PFSK-1 (cell line): ENCODE results near the gene SPX.

ENCODE experiments used
- FOXP2 ChIP-seq: optimal IDR thresholded peaks from 2 replicates; pipeline ENCODE3; 2011; ENCODE audit warnings: borderline replicate concordance, control low read depth, inconsistent platforms; ENCODE audit not compliant: insufficient read depth; ENCODE audit errors: extremely low read length, extremely low read depth
- POLR2AphosphoS5 ChIP-seq: IDR thresholded peaks from 2 replicates; pipeline ENCODE4 v1.6.1; 2012; ENCODE audit warnings: low read depth, mild to moderate bottlenecking, control low read depth, low read length, moderate library complexity
- SIN3A ChIP-seq: IDR thresholded peaks from 2 replicates; pipeline ENCODE4 v1.6.1; 2012; ENCODE audit warnings: mild to moderate bottlenecking, low read length, moderate library complexity, borderline replicate concordance; ENCODE audit not compliant: insufficient read depth
- TAF1 ChIP-seq: IDR thresholded peaks from 2 replicates; pipeline ENCODE4 v1.6.1; 2012; ENCODE audit warnings: low read length, control low read depth, borderline replicate concordance; ENCODE audit not compliant: insufficient read depth
- TF ChIP-seq, protein P1 (sequence below), 2 experiments: IDR thresholded peaks; 2 replicates each; pipeline versions ENCODE4 v1.6.1 to v1.8.0; 2011 to 2012; ENCODE audit warnings: low read depth in 2 of 2, low read length in 2 of 2, control low read depth in 1 of 2, inconsistent platforms in 1 of 2, mild to moderate bottlenecking in 1 of 2, moderate library complexity in 1 of 2; ENCODE audit not compliant: insufficient read depth in 1 of 2

Gene SPX

DNA sequence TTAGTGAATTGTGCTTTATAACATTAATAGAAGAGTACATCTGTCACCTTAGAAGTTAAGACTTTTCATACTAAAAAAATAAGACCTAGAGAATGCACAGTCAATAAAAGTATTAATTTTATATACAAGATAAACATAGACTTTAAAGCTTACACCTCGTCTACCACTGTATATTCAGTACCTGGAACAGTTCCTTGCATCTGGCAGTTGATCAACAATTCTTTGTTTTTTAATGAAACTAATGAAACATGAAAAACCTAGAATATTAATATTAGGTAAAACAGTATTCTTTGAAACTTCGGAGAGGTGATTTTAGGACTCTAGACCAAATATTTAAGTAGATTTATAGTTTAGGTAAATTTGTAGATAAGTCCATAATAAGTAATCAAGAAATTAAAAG lies 20.2 kb upstream of the SPX start:
- no peak for TF ChIP-seq SIN3A
- TF ChIP-seq, protein P1, sequence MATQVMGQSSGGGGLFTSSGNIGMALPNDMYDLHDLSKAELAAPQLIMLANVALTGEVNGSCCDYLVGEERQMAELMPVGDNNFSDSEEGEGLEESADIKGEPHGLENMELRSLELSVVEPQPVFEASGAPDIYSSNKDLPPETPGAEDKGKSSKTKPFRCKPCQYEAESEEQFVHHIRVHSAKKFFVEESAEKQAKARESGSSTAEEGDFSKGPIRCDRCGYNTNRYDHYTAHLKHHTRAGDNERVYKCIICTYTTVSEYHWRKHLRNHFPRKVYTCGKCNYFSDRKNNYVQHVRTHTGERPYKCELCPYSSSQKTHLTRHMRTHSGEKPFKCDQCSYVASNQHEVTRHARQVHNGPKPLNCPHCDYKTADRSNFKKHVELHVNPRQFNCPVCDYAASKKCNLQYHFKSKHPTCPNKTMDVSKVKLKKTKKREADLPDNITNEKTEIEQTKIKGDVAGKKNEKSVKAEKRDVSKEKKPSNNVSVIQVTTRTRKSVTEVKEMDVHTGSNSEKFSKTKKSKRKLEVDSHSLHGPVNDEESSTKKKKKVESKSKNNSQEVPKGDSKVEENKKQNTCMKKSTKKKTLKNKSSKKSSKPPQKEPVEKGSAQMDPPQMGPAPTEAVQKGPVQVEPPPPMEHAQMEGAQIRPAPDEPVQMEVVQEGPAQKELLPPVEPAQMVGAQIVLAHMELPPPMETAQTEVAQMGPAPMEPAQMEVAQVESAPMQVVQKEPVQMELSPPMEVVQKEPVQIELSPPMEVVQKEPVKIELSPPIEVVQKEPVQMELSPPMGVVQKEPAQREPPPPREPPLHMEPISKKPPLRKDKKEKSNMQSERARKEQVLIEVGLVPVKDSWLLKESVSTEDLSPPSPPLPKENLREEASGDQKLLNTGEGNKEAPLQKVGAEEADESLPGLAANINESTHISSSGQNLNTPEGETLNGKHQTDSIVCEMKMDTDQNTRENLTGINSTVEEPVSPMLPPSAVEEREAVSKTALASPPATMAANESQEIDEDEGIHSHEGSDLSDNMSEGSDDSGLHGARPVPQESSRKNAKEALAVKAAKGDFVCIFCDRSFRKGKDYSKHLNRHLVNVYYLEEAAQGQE (IDR thresholded peaks at IDR 0.05; ENCODE audit: insufficient read depth in 1 of 2, low read depth in 2 of 2, low read length in 2 of 2), result no peak
- no peak for TF ChIP-seq POLR2AphosphoS5
- TF ChIP-seq FOXP2, result no peak
- no peak for TF ChIP-seq TAF1

DNA sequence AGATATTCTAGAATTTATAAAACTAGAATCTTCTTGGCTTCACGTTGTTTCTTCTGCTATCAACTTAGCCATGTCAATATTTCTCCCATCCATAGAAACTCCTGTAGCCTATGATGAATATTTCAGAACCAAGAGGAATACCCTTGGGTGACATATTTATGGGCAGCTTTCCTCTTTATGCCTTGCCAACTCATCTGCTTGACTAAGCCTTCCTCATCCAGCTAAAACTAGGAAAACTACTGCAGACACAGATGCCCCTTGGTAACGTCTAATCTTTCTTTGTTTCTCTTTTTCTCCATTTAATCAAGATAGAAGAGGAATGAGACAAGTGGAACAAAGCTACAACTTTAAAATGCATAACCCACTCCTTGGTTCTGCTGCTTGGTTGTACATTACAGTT lies 18.2 kb upstream of the SPX start:
- TF ChIP-seq SIN3A (no peak), FOXP2 (no peak), POLR2AphosphoS5 (no peak), TAF1 (no peak)
- TF ChIP-seq, protein P1 (IDR thresholded peaks at IDR 0.05; ENCODE audit: insufficient read depth in 1 of 2, low read depth in 2 of 2, low read length in 2 of 2), result no peak

DNA sequence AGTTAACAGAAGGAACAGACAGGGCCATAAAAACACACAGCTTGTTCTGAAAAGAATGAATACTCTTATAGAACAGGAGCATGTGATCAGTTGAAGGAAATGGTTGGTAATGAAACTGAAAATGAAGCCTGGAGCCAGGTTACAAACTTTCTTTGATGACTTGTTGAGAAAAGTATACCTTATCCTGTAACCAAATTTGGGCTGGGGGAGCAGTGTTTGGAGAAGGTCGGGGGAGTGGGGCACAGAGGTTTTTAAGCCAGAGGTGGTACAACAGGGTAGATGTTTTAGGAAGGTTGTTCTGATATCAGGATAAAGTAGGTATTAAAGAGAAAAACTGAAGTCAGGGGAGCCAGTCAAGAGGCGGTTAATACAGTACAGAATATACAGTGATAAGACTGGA lies 16.3 kb upstream of the SPX start:
- TF ChIP-seq FOXP2 (no peak), TAF1 (no peak), POLR2AphosphoS5 (no peak), SIN3A (no peak)
- TF ChIP-seq, protein P1 (IDR thresholded peaks at IDR 0.05; ENCODE audit: insufficient read depth in 1 of 2, low read depth in 2 of 2, low read length in 2 of 2), result no peak

DNA sequence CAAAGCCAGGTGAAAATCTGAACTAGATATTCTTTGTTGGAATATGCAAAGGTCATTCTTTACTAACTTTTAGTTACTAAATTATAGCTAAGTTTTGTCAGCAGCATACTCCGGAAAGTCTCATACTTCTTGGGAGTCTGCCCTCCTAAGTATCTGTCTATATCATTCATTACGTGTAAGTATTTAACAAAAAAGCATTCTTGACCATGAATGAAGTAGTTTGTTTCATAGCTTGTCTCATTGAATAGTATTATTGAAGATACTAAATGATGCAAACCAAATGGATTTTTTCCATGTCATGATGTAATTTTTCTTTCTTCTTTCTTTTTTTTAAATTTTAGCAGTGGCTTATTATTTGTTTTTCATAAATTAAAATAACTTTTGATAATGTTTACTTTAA lies 9.8 kb upstream of the SPX start:
- TF ChIP-seq, protein P1 (IDR thresholded peaks at IDR 0.05; ENCODE audit: insufficient read depth in 1 of 2, low read depth in 2 of 2, low read length in 2 of 2), result no peak

DNA sequence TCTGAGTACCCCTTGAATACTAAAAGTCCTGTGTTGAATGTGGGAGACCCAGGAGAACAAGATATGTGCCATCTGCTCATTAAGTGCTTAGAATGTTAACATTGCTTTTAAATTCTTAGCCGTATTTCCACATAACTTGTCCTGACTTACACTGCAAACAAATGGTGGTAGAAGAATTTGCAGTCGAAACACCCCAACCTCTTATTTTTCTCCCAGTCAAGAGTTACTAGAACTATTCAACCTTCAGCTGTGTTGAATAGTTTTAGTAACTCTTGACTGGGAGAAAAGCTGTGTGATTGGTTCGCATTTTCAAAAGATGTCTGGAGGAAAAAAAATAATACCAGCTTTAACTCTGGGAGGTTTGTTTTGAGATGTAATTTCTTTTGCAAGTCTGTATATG lies 7.6 kb upstream of the SPX start:
- TF ChIP-seq POLR2AphosphoS5, result no peak
- TF ChIP-seq SIN3A, result no peak
- no peak for TF ChIP-seq TAF1
- TF ChIP-seq FOXP2, result no peak
- TF ChIP-seq, protein P1 (IDR thresholded peaks at IDR 0.05; ENCODE audit: insufficient read depth in 1 of 2, low read depth in 2 of 2, low read length in 2 of 2), result no peak
